ENCODE measurements around the gene ZNF518B. TPM values are rescaled to one million over a fixed set of nuclear protein-coding genes. Genes with fewer than 3 reads are reported as not detected.

Gene ZNF518B
- total RNA-seq, 4 donors from 2014 or later, result 3.8 to 37.2 (median 14.5) TPM

- Histone ChIP-seq H3K9me3 (no peaks in the 10 kb centered on the region), H3K27me3 (peaks cover 0 to 62% (median 4%) of the 10 kb centered on the region in 4 donors), H3K36me3 (peaks cover 0 to 9% (median 0%) of the 10 kb centered on the region in 3 donors), H3K4me3 (no peak overlapping the region), H3K4me1 (peaks cover 4 to 42% (median 10%) of the 10 kb centered on the region in 3 donors), H3K27ac (no peak overlapping the region)
- 73 to 89% methylated on average over 6 to 8 of the region's 8 CpGs for WGBS, 2 donors
- DNase-seq, result no peak
- TF ChIP-seq POLR2A (IDR thresholded peaks at IDR 0.05) (no peak), CTCF (IDR thresholded peaks at IDR 0.05) (no peak)
- intact Hi-C loops (cut with DNase I), result no loop called here
Observed at GRCh38 chr4:10459305-10459704, 2.1 kb upstream of the ZNF518B start.

GRCh38 chr4:10458177-10458576 is 951 bp upstream of the ZNF518B start:
- intact Hi-C loops (cut with DNase I), result no loop called here
- peak overlapping the region in 1 of 4 donors; percentile 85 for H3K4me3 ChIP-seq
- WGBS, 2 donors, result 27 to 100% methylated on average over 1 to 7 of the region's 13 CpGs
- DNase-seq, result no peak
- peaks cover 0 to 20% (median 0%) of the 10 kb centered on the region in 3 donors for H3K36me3 ChIP-seq
- TF ChIP-seq CTCF (IDR thresholded peaks at IDR 0.05), result no peak
- TF ChIP-seq POLR2A (IDR thresholded peaks at IDR 0.05), result no peak
- H3K9me3 ChIP-seq, result no peaks in the 10 kb centered on the region
- no peak overlapping the region for H3K27ac ChIP-seq
- peaks cover 4 to 42% (median 10%) of the 10 kb centered on the region in 3 donors for H3K4me1 ChIP-seq
- H3K27me3 ChIP-seq, result peaks cover 0 to 50% (median 4%) of the 10 kb centered on the region in 4 donors

GRCh38 chr4:10456595-10457254 is 501 bp downstream of the ZNF518B start:
- WGBS, 2 donors, result 7% methylated on average over 36 of the region's 96 CpGs; no CpG with 5 or more reads in 1 of the 2 donors
- Histone ChIP-seq H3K27me3 (peaks cover 0 to 36% (median 1%) of the 10 kb centered on the region in 4 donors), H3K4me1 (peaks cover 4 to 39% (median 10%) of the 10 kb centered on the region in 3 donors), H3K36me3 (peaks cover 0 to 33% (median 0%) of the 10 kb centered on the region in 3 donors), H3K9me3 (no peaks in the 10 kb centered on the region), H3K27ac (peak overlapping the region; percentile 49 to 86 (median 76)), H3K4me3 (peak overlapping the region; percentile 33 to 85 (median 59))
- intact Hi-C loops (cut with DNase I), result no loop called here
- DNase-seq, result no peak
- no peak for TF ChIP-seq POLR2A (IDR thresholded peaks at IDR 0.05)
- TF ChIP-seq CTCF (IDR thresholded peaks at IDR 0.05), result no peak

GRCh38 chr4:10456260-10456594 is 999 bp downstream of the ZNF518B start:
- peaks cover 4 to 34% (median 7%) of the 10 kb centered on the region in 3 donors for H3K4me1 ChIP-seq
- H3K27ac ChIP-seq, result peak overlapping the region; percentile 49 to 86 (median 76)
- no peak for DNase-seq
- H3K9me3 ChIP-seq, result no peaks in the 10 kb centered on the region
- TF ChIP-seq POLR2A (IDR thresholded peaks at IDR 0.05) (no peak), CTCF (IDR thresholded peaks at IDR 0.05) (no peak)
- peaks cover 0 to 38% (median 0%) of the 10 kb centered on the region in 3 donors for H3K36me3 ChIP-seq
- intact Hi-C loops (cut with DNase I), result no loop called here
- H3K4me3 ChIP-seq, result peak overlapping the region; percentile 33 to 85 (median 59)
- peaks cover 0 to 31% (median 0%) of the 10 kb centered on the region in 4 donors for H3K27me3 ChIP-seq
- WGBS, 2 donors, result 59 to 62% methylated on average over 9 to 10 of the region's 11 CpGs

GRCh38 chr4:10455133-10455532 is 2.1 kb downstream of the ZNF518B start:
- Histone ChIP-seq H3K9me3 (peaks cover 0 to 2% (median 0%) of the 10 kb centered on the region in 3 donors), H3K27me3 (peaks cover 0 to 20% (median 0%) of the 10 kb centered on the region in 4 donors), H3K36me3 (peaks cover 0 to 49% (median 0%) of the 10 kb centered on the region in 3 donors), H3K4me3 (no peak overlapping the region), H3K27ac (no peak overlapping the region), H3K4me1 (peaks cover 0 to 29% (median 7%) of the 10 kb centered on the region in 3 donors)
- WGBS, 2 donors, result 94% methylated on average over 2 of the region's 2 CpGs
- TF ChIP-seq POLR2A (IDR thresholded peaks at IDR 0.05) (no peak), CTCF (IDR thresholded peaks at IDR 0.05) (no peak)
- no peak for DNase-seq
- intact Hi-C loops (cut with DNase I), result no loop called here

All from esophagus squamous epithelium (tissue), 5 donors.